Measurements from ENCODE around the gene MYL10. TPM values are rescaled to one million over a fixed set of nuclear protein-coding genes. Genes with fewer than 3 reads are reported as not detected.

MYL10 gene
- total and polyA plus RNA-seq, 2 of the 8 experiments (the other 6 are each of a cell fraction or from before 2014, with no cell fraction given), result 0.18 TPM; not detected in 1

DNA sequence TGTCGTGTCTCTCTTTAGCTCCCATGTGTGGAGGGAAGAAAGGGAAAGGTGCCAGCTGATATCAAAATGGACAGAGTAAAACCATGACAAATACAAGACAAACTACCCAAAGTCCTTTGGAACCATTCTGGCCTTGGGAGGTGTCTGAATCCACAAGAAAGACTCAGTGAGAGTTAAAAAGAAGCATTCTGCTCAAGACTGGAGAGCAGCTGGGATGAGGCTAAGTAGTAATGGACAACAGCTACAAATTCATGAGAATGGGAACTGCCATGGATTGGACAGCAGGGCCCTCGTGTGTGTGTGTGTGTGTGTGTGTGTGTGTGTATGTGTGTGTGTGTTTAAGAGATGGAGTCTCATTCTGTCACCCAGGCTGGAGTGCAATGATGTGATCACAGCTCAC lies 39.6 kb upstream of the MYL10 start (continued):
- TF ChIP-seq JUND (IDR thresholded peaks at IDR 0.05; ENCODE audit: low read length) (no peak), SAP30 (IDR thresholded peaks at IDR 0.05; ENCODE audit: insufficient read depth, insufficient replicate concordance, low read length) (no peak), SRF (IDR thresholded peaks at IDR 0.05; ENCODE audit: low read depth, low read length) (no peak), SIRT6 (IDR thresholded peaks at IDR 0.05; ENCODE audit: low read length) (no peak), RAD21 (IDR thresholded peaks at IDR 0.05 in 1 of 2, conservative IDR thresholded peaks at IDR 0.05 in 1 of 2; ENCODE audit: low read depth in 2 of 2, low read length in 2 of 2) (no peak), CEBPB (IDR thresholded peaks at IDR 0.05; ENCODE audit: low read depth, low read length) (no peak), POU5F1 (IDR thresholded peaks at IDR 0.05; ENCODE audit: low read depth, low read length) (no peak)
